Measurements from ENCODE around the gene MARF1.

- TF ChIP-seq CTCF (IDR thresholded peaks at IDR 0.05) (no peak), POLR2A (IDR thresholded peaks at IDR 0.05) (no peak)
These were observed 5.3 kb upstream of the MARF1 start for GRCh38 chr16:15648135-15648730.

All from lower leg skin (tissue), 3 donors.